Activated CD4-positive, alpha-beta memory T cell treated with anti-CD3 and anti-CD28 coated beads, Interleukin-2, amount 10 ng/mL, durations not matched to agents 7 days and 5 days (primary cell): ENCODE measurements around the gene C2orf68. TPM values are rescaled to one million over a fixed set of nuclear protein-coding genes. Genes with fewer than 3 reads are reported as not detected.
"Not testable (repeated sequence)": the region's sequence is repeated elsewhere in the genome, so short reads cannot be mapped to it uniquely, and the experiment has no call there.

Experiments
- CTCF ChIA-PET: fragments of 350-600 bp; sonication (Branson Sonifier 250); formaldehyde crosslinking; loops from one replicate; lab custom pipeline; 2021; ENCODE audit warnings: antibody characterized with exemption, inconsistent platforms; lab: Charles Lee
- POLR2A ChIA-PET: fragments of 350-600 bp; sonication (Branson Sonifier 250); formaldehyde crosslinking; loops from one replicate; lab custom pipeline; 2021; ENCODE audit warnings: antibody characterized with exemption; lab: Charles Lee
- DNase-seq: peaks from one replicate; pipeline ENCODE4 v3.0.0-alpha.2; 2020
- H3K27ac Mint-ChIP-seq: one replicate; pipeline ENCODE4 v1.8.0; 2021; ENCODE audit warnings: mild to moderate bottlenecking, mixed read lengths
- H3K27me3 Mint-ChIP-seq: one replicate; pipeline ENCODE4 v1.8.0; 2021; ENCODE audit warnings: mixed read lengths
- H3K36me3 Mint-ChIP-seq: one replicate; pipeline ENCODE4 v1.8.0; 2021; ENCODE audit warnings: low read depth, mixed read lengths
- H3K4me1 Mint-ChIP-seq: one replicate; pipeline ENCODE4 v1.8.0; 2021; ENCODE audit warnings: mixed read lengths
- H3K4me3 Mint-ChIP-seq: one replicate; pipeline ENCODE4 v1.8.0; 2021; ENCODE audit warnings: mild to moderate bottlenecking, mixed read lengths
- H3K9me3 Mint-ChIP-seq: one replicate; pipeline ENCODE4 v1.8.0; 2021; ENCODE audit warnings: mixed read lengths
- total RNA-seq, 2 experiments: library from RNA; stranded (reverse); gene quantifications; one replicate each; pipeline ENCODE4 v1.2.3, GENCODE V29; 2021

The C2orf68 gene
- total RNA-seq: 10 to 100 TPM; 48.8 to 50.9 TPM

GRCh38 chr2:85611705-85612587, at the start of gene C2orf68:
Gene C2orf68 (minus strand): TSS chr2:85612066. CDS start chr2:85611984, 82 bp downstream.
- H3K27me3 Mint-ChIP-seq: no peaks in the 10 kb centered on the region
- peak; percentile 90 for DNase-seq
- CTCF ChIA-PET: interaction anchor here (0.9 to 1.7 kb wide), 3 partner anchors 9 to 60 kb away, joined by 4 to 5 read pairs (median 5); partner anchors contain the start of gene TMEM150A
- H3K27ac Mint-ChIP-seq: peak within 1 kb of the TSS; percentile 86
- H3K4me1 Mint-ChIP-seq: peaks cover 46% of the 10 kb centered on the region
- POLR2A ChIA-PET: interaction anchor here (0.9 to 3.9 kb wide), 17 partner anchors 8 to 285 kb away, joined by 3 to 38 read pairs (median 4); partner anchors contain the start of genes MAT2A, RNF181, TMEM150A and VAMP5
- peaks cover 27% of the 10 kb centered on the region for H3K36me3 Mint-ChIP-seq
- no peaks in the 10 kb centered on the region for H3K9me3 Mint-ChIP-seq
- peak within 1 kb of the TSS; percentile 94 for H3K4me3 Mint-ChIP-seq

GRCh38 chr2:85661139-85661858, 49.4 kb upstream of the C2orf68 start:
- Mint-ChIP-seq H3K9me3 (no peaks in the 10 kb centered on the region), H3K27ac (no peak overlapping the region), H3K4me1 (peaks cover 8% of the 10 kb centered on the region), H3K36me3 (peaks cover 7% of the 10 kb centered on the region), H3K27me3 (no peaks in the 10 kb centered on the region), H3K4me3 (no peak overlapping the region)
- ChIA-PET CTCF (interaction anchor here (0.9 kb wide), 1 partner anchor 18 kb away, joined by 5 read pairs; no protein-coding TSS in a partner anchor), POLR2A (interaction anchor here (0.6 to 1.2 kb wide), 2 partner anchors 24 to 33 kb away, joined by 3 to 4 read pairs; no protein-coding TSS in a partner anchor)
- no peak for DNase-seq

GRCh38 chr2:85660725-85661124, 48.9 kb upstream of the C2orf68 start:
- Mint-ChIP-seq H3K9me3 (no peaks in the 10 kb centered on the region), H3K4me3 (no peak overlapping the region), H3K27ac (no peak overlapping the region), H3K36me3 (peaks cover 13% of the 10 kb centered on the region), H3K4me1 (peaks cover 11% of the 10 kb centered on the region), H3K27me3 (no peaks in the 10 kb centered on the region)
- DNase-seq: no peak
- CTCF ChIA-PET: interaction anchor here (0.7 to 0.9 kb wide), 3 partner anchors 19 to 95 kb away, joined by 3 to 5 read pairs (median 4); no protein-coding TSS in a partner anchor
- POLR2A ChIA-PET: interaction anchor here (0.6 to 1.2 kb wide), 2 partner anchors 23 to 33 kb away, joined by 3 to 4 read pairs; no protein-coding TSS in a partner anchor

- H3K27me3 Mint-ChIP-seq, H3K27ac Mint-ChIP-seq, DNase-seq, H3K4me3 Mint-ChIP-seq, H3K9me3 Mint-ChIP-seq: not testable (repeated sequence)
- CTCF ChIA-PET: interaction anchor here (0.7 to 1.3 kb wide), 6 partner anchors 12 to 258 kb away, joined by 3 to 6 read pairs (median 4); no protein-coding TSS in a partner anchor
- Mint-ChIP-seq H3K36me3 (peaks cover 14% of the 10 kb centered on the region), H3K4me1 (peaks cover 11% of the 10 kb centered on the region)
- POLR2A ChIA-PET: interaction anchor here (1.1 to 1.2 kb wide), 2 partner anchors 23 to 46 kb away, joined by 3 to 4 read pairs; no protein-coding TSS in a partner anchor
Observed at GRCh38 chr2:85660301-85660700, 48.4 kb upstream of the C2orf68 start.

- peak overlapping the region; percentile 21 for H3K27ac Mint-ChIP-seq
- POLR2A ChIA-PET: interaction anchor here (0.8 to 2.6 kb wide), 4 partner anchors 21 to 48 kb away, joined by 3 to 5 read pairs (median 4); partner anchors contain the start of gene C2orf68
Observed at GRCh38 chr2:85659324-85659981, 47.6 kb upstream of the C2orf68 start.

GRCh38 chr2:85657399-85657798, 45.5 kb upstream of the C2orf68 start:
- ChIA-PET CTCF (interaction anchor here (0.6 to 2.3 kb wide), 4 partner anchors 8 to 14 kb away, joined by 3 to 16 read pairs (median 4); no protein-coding TSS in a partner anchor), POLR2A (interaction anchor here (2.6 kb wide), 1 partner anchor 20 kb away, joined by 5 read pairs; no protein-coding TSS in a partner anchor)
- H3K4me1 Mint-ChIP-seq: peaks cover 11% of the 10 kb centered on the region
- not testable (repeated sequence) for DNase-seq, H3K27me3 Mint-ChIP-seq, H3K9me3 Mint-ChIP-seq, H3K4me3 Mint-ChIP-seq
- H3K27ac Mint-ChIP-seq: peak overlapping the region; percentile 21
- peaks cover 27% of the 10 kb centered on the region for H3K36me3 Mint-ChIP-seq

More at GRCh38 chr2:85659324-85659981, 47.6 kb upstream of the C2orf68 start:
- Mint-ChIP-seq H3K4me3 (no peak overlapping the region), H3K36me3 (peaks cover 14% of the 10 kb centered on the region), H3K27me3 (no peaks in the 10 kb centered on the region), H3K4me1 (peaks cover 11% of the 10 kb centered on the region), H3K9me3 (no peaks in the 10 kb centered on the region)
- CTCF ChIA-PET: interaction anchor here (0.6 to 2.4 kb wide), 9 partner anchors 11 to 258 kb away, joined by 3 to 16 read pairs (median 4); no protein-coding TSS in a partner anchor
- DNase-seq: no peak

- POLR2A ChIA-PET: no interaction called here
- Mint-ChIP-seq H3K27ac (no peak overlapping the region), H3K27me3 (no peaks in the 10 kb centered on the region)
Observed at GRCh38 chr2:85656468-85656867, 44.6 kb upstream of the C2orf68 start.

GRCh38 chr2:85655961-85656417, 44.1 kb upstream of the C2orf68 start:
- DNase-seq: no peak
- H3K4me3 Mint-ChIP-seq: no peak overlapping the region
- ChIA-PET POLR2A (no interaction called here), CTCF (interaction anchor here (0.7 to 1.1 kb wide), 2 partner anchors 17 to 19 kb away, joined by 3 to 11 read pairs; no protein-coding TSS in a partner anchor)
- no peaks in the 10 kb centered on the region for H3K27me3 Mint-ChIP-seq
- peaks cover 38% of the 10 kb centered on the region for H3K36me3 Mint-ChIP-seq
- peaks cover 11% of the 10 kb centered on the region for H3K4me1 Mint-ChIP-seq
- no peaks in the 10 kb centered on the region for H3K9me3 Mint-ChIP-seq
- H3K27ac Mint-ChIP-seq: no peak overlapping the region

More at GRCh38 chr2:85656468-85656867, 44.6 kb upstream of the C2orf68 start:
- DNase-seq: no peak
- Mint-ChIP-seq H3K36me3 (peaks cover 33% of the 10 kb centered on the region), H3K4me1 (peaks cover 11% of the 10 kb centered on the region), H3K4me3 (no peak overlapping the region), H3K9me3 (no peaks in the 10 kb centered on the region)
- CTCF ChIA-PET: interaction anchor here (0.8 kb wide), 1 partner anchor 8 kb away, joined by 4 read pairs; no protein-coding TSS in a partner anchor

- no peak overlapping the region for H3K27ac Mint-ChIP-seq
- peaks cover 8% of the 10 kb centered on the region for H3K4me1 Mint-ChIP-seq
- no peaks in the 10 kb centered on the region for H3K9me3 Mint-ChIP-seq
- H3K36me3 Mint-ChIP-seq: peaks cover 47% of the 10 kb centered on the region
- CTCF ChIA-PET: interaction anchor here (0.9 to 1.4 kb wide), 2 partner anchors 17 to 160 kb away, joined by 4 to 5 read pairs; no protein-coding TSS in a partner anchor
- no peak overlapping the region for H3K4me3 Mint-ChIP-seq
- DNase-seq: no peak
- H3K27me3 Mint-ChIP-seq: no peaks in the 10 kb centered on the region
- POLR2A ChIA-PET: no interaction called here
Observed at GRCh38 chr2:85653996-85654395, 42.1 kb upstream of the C2orf68 start.

- DNase-seq: no peak
- peaks cover 9% of the 10 kb centered on the region for H3K4me1 Mint-ChIP-seq
- POLR2A ChIA-PET: interaction anchor here (0.7 to 1.7 kb wide), 3 partner anchors 13 to 160 kb away, joined by 3 to 5 read pairs (median 4); no protein-coding TSS in a partner anchor
- no peaks in the 10 kb centered on the region for H3K9me3 Mint-ChIP-seq
- peaks cover 60% of the 10 kb centered on the region for H3K36me3 Mint-ChIP-seq
- H3K4me3 Mint-ChIP-seq: no peak overlapping the region
- no peak overlapping the region for H3K27ac Mint-ChIP-seq
- CTCF ChIA-PET: interaction anchor here (1.0 to 8.0 kb wide), 4 partner anchors 17 to 160 kb away, joined by 4 to 83 read pairs (median 6); no protein-coding TSS in a partner anchor
- H3K27me3 Mint-ChIP-seq: no peaks in the 10 kb centered on the region
Observed at GRCh38 chr2:85652056-85652455, 40.2 kb upstream of the C2orf68 start.

GRCh38 chr2:85651097-85651496, 39.2 kb upstream of the C2orf68 start:
- Mint-ChIP-seq H3K27me3 (no peaks in the 10 kb centered on the region), H3K4me1 (peaks cover 8% of the 10 kb centered on the region), H3K4me3 (no peak overlapping the region), H3K27ac (no peak overlapping the region), H3K9me3 (no peaks in the 10 kb centered on the region), H3K36me3 (peaks cover 63% of the 10 kb centered on the region)
- CTCF ChIA-PET: interaction anchor here (8.0 kb wide), 1 partner anchor 16 kb away, joined by 83 read pairs; no protein-coding TSS in a partner anchor
- POLR2A ChIA-PET: interaction anchor here (1.7 kb wide), 1 partner anchor 14 kb away, joined by 4 read pairs; no protein-coding TSS in a partner anchor
- no peak for DNase-seq
